GM12872 (cell line): ENCODE results near the gene EFNA4.

Source experiments
- TF ChIP-seq, protein P1 (sequence below): IDR thresholded peaks from 3 replicates; pipeline ENCODE4 v1.5.1; 2011; ENCODE audit warnings: low read depth, mild to moderate bottlenecking, low read length, moderate library complexity; ENCODE audit not compliant: insufficient read depth

The EFNA4 gene

DNA sequence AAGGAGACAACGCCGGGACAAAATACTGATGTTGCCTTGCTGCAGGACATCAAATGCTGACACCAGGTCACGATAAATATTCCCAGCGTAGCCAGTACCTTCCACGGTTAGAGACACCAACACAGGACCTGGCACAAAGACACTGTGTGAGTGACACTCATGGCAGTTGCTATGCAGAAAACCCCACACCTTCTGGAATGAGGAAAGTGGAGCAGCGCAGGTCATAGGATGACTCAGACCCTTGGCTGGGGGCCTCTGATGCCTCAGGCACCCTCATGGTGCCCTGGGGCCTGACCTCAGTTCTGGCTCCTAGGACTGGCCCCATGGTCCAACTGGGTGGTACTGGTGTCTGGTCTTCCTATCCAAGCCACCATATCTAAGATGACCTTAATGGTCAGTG, 37.0 kb upstream of the EFNA4 start:
- TF ChIP-seq, protein P1, sequence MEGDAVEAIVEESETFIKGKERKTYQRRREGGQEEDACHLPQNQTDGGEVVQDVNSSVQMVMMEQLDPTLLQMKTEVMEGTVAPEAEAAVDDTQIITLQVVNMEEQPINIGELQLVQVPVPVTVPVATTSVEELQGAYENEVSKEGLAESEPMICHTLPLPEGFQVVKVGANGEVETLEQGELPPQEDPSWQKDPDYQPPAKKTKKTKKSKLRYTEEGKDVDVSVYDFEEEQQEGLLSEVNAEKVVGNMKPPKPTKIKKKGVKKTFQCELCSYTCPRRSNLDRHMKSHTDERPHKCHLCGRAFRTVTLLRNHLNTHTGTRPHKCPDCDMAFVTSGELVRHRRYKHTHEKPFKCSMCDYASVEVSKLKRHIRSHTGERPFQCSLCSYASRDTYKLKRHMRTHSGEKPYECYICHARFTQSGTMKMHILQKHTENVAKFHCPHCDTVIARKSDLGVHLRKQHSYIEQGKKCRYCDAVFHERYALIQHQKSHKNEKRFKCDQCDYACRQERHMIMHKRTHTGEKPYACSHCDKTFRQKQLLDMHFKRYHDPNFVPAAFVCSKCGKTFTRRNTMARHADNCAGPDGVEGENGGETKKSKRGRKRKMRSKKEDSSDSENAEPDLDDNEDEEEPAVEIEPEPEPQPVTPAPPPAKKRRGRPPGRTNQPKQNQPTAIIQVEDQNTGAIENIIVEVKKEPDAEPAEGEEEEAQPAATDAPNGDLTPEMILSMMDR = no peak

DNA sequence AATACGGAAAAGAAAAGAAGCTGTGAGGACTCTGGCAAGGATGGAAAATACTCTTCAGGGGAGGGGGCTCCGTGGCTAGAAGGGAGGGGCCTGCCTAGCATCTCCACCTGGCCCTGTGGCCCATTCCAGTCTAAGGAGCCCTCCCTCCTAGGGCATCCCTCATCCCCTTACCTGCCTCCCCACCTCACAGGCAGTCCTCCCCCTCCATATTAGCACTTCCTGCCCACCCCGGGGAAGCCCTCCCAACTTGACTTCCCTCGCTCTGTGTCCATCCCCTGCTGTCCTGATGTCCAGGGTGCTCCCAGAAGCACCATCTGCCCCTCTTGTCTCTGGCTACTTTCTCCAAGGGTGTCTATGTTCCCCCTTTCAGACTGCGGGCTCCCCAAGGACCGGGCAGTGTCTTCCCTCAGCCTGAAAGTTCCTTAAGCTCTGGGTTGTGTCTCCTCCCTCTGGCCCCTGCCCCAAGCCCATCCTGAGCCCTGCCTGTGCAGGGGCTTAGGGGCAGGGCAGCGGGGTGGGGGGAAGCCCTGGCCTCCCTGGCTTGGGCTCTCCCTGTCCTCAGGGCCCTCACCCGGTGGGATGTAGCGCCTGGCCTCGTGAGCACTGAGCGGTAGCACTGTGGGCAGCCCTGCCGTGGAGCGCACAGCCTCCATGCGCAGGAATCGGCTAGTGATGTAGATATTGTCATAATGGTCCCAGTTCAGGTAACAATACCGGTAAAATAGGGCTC, 33.9 kb upstream of the EFNA4 start:
- TF ChIP-seq, protein P1 = no peak

DNA sequence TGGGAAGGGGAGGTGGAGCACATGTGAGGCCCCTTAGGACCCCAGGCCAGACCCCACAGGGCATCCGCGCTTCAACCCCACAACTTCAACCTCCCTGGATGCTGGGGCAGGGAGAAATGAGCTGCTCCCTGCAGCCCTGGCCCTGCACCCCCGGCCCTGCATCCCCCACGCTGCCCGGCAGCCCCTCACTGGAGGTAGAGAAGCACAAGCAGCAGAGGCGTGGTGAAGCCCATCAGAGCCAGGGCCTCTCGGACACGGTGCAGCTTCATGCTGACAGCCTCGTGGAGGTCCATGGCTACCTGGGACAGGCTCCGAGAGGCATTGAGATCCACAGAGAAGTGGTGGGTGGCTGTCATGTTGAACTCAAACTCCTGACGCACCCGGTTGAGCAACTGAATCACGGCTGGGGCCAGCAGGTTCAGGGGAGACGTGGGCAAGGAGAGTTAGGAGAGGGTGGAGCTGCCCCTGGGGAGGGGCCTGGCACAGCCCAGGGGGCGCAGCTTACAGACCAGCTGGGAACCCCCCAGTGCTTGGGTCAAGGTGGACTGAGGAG, 33.2 kb upstream of the EFNA4 start:
- TF ChIP-seq, protein P1 = no peak

DNA sequence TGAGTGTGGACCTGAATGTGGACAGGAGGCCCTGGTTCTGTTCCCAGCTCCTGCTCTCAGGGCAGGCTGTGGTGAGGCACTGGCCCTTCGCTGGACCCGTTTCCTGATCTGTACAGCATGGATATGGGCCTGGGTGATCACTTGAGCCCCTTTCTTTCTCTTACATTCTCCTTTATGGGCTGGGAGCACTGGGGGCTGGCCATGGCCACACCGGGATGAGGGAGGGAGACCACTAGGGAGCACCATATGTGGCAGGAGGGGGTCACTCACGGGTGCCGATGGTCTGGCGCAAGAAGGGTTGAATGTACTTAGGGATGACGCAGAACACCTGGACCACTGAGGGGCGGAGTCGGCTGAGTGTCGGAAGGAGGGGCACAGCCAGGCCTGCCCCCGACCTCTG, 32.6 kb upstream of the EFNA4 start:
- TF ChIP-seq, protein P1 = no peak

DNA sequence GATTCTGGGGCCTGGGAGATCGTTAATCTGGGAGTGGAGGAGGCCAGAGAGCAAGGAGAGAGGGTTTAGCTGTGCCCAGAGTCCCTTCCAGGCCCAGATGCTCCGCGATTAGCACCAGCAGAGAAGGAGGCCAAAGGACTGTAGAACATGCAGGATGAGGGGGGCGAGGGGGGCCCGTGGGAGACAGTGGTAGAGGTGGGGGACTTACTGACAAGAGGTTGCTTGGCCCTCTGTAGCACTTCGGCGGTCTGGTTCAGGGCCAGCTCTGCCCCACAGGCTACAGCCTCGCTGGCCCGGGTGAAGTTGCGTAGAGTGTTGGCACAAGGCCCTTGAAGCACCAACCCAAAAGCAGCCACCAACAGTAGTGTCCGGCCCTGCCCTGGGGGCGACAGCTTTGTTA, 30.7 kb upstream of the EFNA4 start:
- TF ChIP-seq, protein P1 = no peak

DNA sequence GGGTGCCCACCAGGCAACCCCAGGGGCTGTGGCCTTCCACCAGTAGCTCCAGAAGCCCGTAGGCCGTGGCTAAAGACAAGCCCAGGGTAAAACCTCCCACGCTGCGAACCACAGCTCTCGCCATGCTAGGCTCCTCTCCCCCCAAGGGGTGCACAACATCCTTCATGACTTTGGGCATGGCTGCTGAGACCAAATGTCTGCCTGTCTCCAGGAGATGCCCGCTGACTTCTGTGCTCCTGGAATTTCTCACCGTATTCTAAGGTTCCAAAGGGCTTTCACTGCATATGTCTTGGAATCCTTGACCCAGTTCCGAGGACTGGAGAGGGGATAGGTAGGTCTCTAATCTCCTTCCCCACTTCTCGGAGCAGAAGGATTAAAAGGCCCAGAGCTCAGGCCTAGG, 30.0 kb upstream of the EFNA4 start, which contains the start of the genes DCST1 and DCST2:
TSS of gene DCST1 (plus strand) at position 301 of the 400 bp plus-strand sequence. CDS start 213 bp downstream, outside the sequence.
TSS of gene DCST2 (minus strand) at position 258 of the 400 bp plus-strand sequence. CDS start at position 178, 80 bp downstream.
- TF ChIP-seq, protein P1 = no peak

DNA sequence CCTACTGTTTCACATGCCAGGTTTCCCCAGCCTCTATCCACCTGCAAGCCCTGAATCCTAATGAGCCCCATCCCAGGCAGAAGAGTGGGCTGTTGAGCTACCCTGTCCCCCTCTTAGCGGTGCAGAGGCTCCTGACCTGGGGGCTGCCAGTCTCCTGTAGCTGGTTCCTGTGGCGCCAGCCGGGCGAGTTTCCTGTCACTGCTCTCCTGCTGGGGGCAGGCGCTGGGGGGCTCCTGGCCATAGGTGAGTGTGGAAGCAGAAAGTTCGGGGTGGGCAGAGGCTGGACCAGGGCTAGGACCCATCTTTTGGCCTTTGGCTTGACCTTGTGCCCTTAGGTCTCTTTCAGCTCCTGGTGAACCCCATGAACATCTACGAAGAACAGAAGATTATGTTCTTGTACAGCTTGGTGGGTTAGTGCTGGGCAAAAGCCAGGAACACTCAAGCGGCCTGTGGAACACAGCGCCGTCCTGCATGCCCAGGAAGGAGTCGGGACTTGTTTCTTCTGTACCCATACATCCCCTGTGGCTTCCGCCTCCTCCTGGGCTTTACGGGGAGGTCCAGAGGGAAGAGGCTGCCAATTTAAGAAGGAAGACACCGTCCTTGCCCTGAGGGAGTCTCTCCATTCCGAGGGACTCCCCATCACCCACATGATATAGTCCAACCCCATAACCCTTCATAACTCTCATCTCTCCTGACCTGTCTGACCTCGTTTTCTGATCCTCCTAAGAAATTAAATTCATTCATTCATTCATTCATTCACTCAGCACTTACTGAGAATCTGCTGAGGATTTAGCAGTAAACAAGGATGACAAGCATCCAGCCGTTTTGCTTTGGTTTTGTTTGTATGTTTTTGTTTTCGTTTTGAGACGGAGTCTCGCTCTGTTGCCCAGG, 29.0 kb upstream of the EFNA4 start:
- TF ChIP-seq, protein P1 = no peak
